GM23248 (cell line): ENCODE results near the gene CAMKK1. TPM values are rescaled to one million over a fixed set of nuclear protein-coding genes. Genes with fewer than 3 reads are reported as not detected.

ENCODE experiments used
- DNase-seq: peaks from one replicate; pipeline ENCODE4 v3.0.0-alpha.2; 2015
- H2AFZ ChIP-seq: fragments of 200-600 bp; sonication (generic); 2 replicates; pipeline ENCODE4 v1.6.1; 2016; ENCODE audit warnings: antibody characterized with exemption
- H3F3A ChIP-seq: fragments of 200-600 bp; sonication (generic); 2 replicates; pipeline ENCODE4 v1.6.1; 2016; ENCODE audit warnings: mild to moderate bottlenecking, antibody characterized with exemption, mixed run types; ENCODE audit not compliant: insufficient read depth
- H3K27ac ChIP-seq: fragments of 200-600 bp; sonication (generic); 2 replicates; pipeline ENCODE4 v1.5.1; 2016; ENCODE audit warnings: mild to moderate bottlenecking
- H3K27me3 ChIP-seq: fragments of 200-600 bp; sonication (generic); replicated peaks from 2 replicates; pipeline ENCODE4 v1.6.1; 2016; ENCODE audit warnings: mild to moderate bottlenecking; ENCODE audit not compliant: insufficient read depth
- H3K36me3 ChIP-seq: fragments of 200-600 bp; sonication (generic); 2 replicates; pipeline ENCODE4 v1.6.1; 2016; ENCODE audit warnings: low read depth, mild to moderate bottlenecking
- H3K4me1 ChIP-seq: fragments of 200-600 bp; sonication (generic); 2 replicates; pipeline ENCODE4 v1.6.1; 2016; ENCODE audit warnings: mild to moderate bottlenecking; ENCODE audit not compliant: insufficient read depth
- H3K4me2 ChIP-seq: fragments of 200-600 bp; sonication (generic); one replicate; pipeline ENCODE4 v1.6.1; 2016; ENCODE audit warnings: mild to moderate bottlenecking; ENCODE audit not compliant: unreplicated experiment
- H3K4me3 ChIP-seq: fragments of 200-600 bp; sonication (generic); 2 replicates; pipeline ENCODE4 v1.5.1; 2016; ENCODE audit warnings: mild to moderate bottlenecking
- H3K79me2 ChIP-seq: fragments of 200-600 bp; sonication (generic); 2 replicates; pipeline ENCODE4 v1.6.1; 2016; ENCODE audit warnings: mild to moderate bottlenecking; ENCODE audit not compliant: insufficient read depth
- H3K9ac ChIP-seq: fragments of 200-600 bp; sonication (generic); 2 replicates; pipeline ENCODE4 v1.6.1; 2016; ENCODE audit warnings: mild to moderate bottlenecking
- H3K9me2 ChIP-seq: fragments of 200-600 bp; sonication (generic); 2 replicates; pipeline ENCODE4 v1.6.1; 2016; ENCODE audit warnings: mixed run types, mild to moderate bottlenecking, moderate library complexity; ENCODE audit not compliant: insufficient read depth
- H3K9me3 ChIP-seq: fragments of 200-600 bp; sonication (generic); one replicate; pipeline ENCODE4 v1.6.1; 2017; ENCODE audit warnings: low read depth
- H4K20me1 ChIP-seq: fragments of 200-600 bp; sonication (generic); 2 replicates; pipeline ENCODE4 v1.6.0; 2016; ENCODE audit not compliant: insufficient read depth
- EZH2 ChIP-seq: fragments of 200-600 bp; sonication (generic); IDR thresholded peaks from 2 replicates; pipeline ENCODE4 v1.6.1; 2018; ENCODE audit warnings: antibody characterized with exemption, mild to moderate bottlenecking; ENCODE audit not compliant: insufficient read depth, poor library complexity, severe bottlenecking
- EZH2phosphoT487 ChIP-seq: fragments of 200-600 bp; sonication (generic); IDR thresholded peaks from 2 replicates; pipeline ENCODE4 v1.6.1; 2018; ENCODE audit warnings: antibody characterized with exemption, moderate library complexity, mild to moderate bottlenecking, low read depth; ENCODE audit not compliant: insufficient read depth
- WGBS, 2 experiments: methylation state at CpG; one replicate each; pipeline ENCODE4 v1.1.6; 2015 to 2017; ENCODE audit warnings: low lambda C conversion rate in 2 of 2, low coverage in 1 of 2; ENCODE audit errors: missing lambda C conversion rate in 2 of 2; 5-methylcytosine and 5-hydroxymethylcytosine counted together
- in situ Hi-C: fragments of 300-500 bp; cut with MboI; formaldehyde crosslinking; loops from 2 replicates; pipeline ENCODE4 v1.15.0; 2020
- polyA plus RNA-seq: library from polyadenylated mRNA; unstranded; fragments of >200 nt; fragmentation: Nextera tagmentation; extraction: Ambion mirVana; gene quantifications from 2 replicates; pipeline ENCODE4 v1.2.1, GENCODE V29; 2016
- total RNA-seq: library from RNA; depleted of rRNA; stranded (reverse); fragments of >200 nt; shearing (Covaris generic); gene quantifications from 2 replicates; pipeline ENCODE4 v1.2.3, GENCODE V29; 2014

Gene CAMKK1
- total and polyA plus RNA-seq, 2 experiments from 2014 or later = 4.0 to 4.5 TPM

- H3K27me3 ChIP-seq = no peaks in the 10 kb centered on the region
- in situ Hi-C loops = loop anchor here (10.0 kb wide), 1 partner anchor 86 kb away; no protein-coding TSS in a partner anchor
- no peaks in the 10 kb centered on the region for H3K79me2 ChIP-seq
- no peak overlapping the region for H3K4me3 ChIP-seq
- DNase-seq = no peak
- H2AFZ ChIP-seq = no peak overlapping the region
- H3K27ac ChIP-seq = no peak overlapping the region
- H3K4me1 ChIP-seq = no peaks in the 10 kb centered on the region
- TF ChIP-seq EZH2 (no peak), EZH2phosphoT487 (no peak)
- H3K9me2 ChIP-seq = no peaks in the 10 kb centered on the region
- no peak overlapping the region for H3K4me2 ChIP-seq
- H3K9me3 ChIP-seq = no peaks in the 10 kb centered on the region
- no peaks in the 10 kb centered on the region for H4K20me1 ChIP-seq
- H3K9ac ChIP-seq = no peak overlapping the region
- 86 to 87% methylated on average over 14 to 19 of the region's 22 CpGs for WGBS, 2 experiments
- H3K36me3 ChIP-seq = no peaks in the 10 kb centered on the region
- no peaks in the 10 kb centered on the region for H3F3A ChIP-seq
Measured at GRCh38 chr17:3919123-3919624, 26.3 kb upstream of the CAMKK1 start.

GRCh38 chr17:3918372-3919122 is 25.7 kb upstream of the CAMKK1 start:
- H3K9me3 ChIP-seq = no peaks in the 10 kb centered on the region
- no peak overlapping the region for H2AFZ ChIP-seq
- in situ Hi-C loops = loop anchor here (10.0 kb wide), 1 partner anchor 86 kb away; no protein-coding TSS in a partner anchor
- TF ChIP-seq EZH2phosphoT487 (no peak), EZH2 (no peak)
- H3K4me2 ChIP-seq = no peak overlapping the region
- H3K27me3 ChIP-seq = no peaks in the 10 kb centered on the region
- no peaks in the 10 kb centered on the region for H3K4me1 ChIP-seq
- H3K27ac ChIP-seq = no peak overlapping the region
- H4K20me1 ChIP-seq = no peaks in the 10 kb centered on the region
- H3F3A ChIP-seq = no peaks in the 10 kb centered on the region
- DNase-seq = no peak
- H3K36me3 ChIP-seq = no peaks in the 10 kb centered on the region
- H3K9ac ChIP-seq = no peak overlapping the region
- no peak overlapping the region for H3K4me3 ChIP-seq
- 72 to 73% methylated on average over 6 to 8 of the region's 8 CpGs for WGBS, 2 experiments
- no peaks in the 10 kb centered on the region for H3K79me2 ChIP-seq
- no peaks in the 10 kb centered on the region for H3K9me2 ChIP-seq

- DNase-seq = no peak
- no peak for TF ChIP-seq EZH2
- no peak overlapping the region for H3K4me2 ChIP-seq
- no peaks in the 10 kb centered on the region for H3K27me3 ChIP-seq
- no peak overlapping the region for H3K27ac ChIP-seq
- H3K9me2 ChIP-seq = no peaks in the 10 kb centered on the region
- H4K20me1 ChIP-seq = no peaks in the 10 kb centered on the region
- WGBS, 2 experiments = 66 to 72% methylated on average over 11 of the region's 11 CpGs
- H3K4me3 ChIP-seq = no peak overlapping the region
- H3K4me1 ChIP-seq = no peaks in the 10 kb centered on the region
- no peaks in the 10 kb centered on the region for H3K36me3 ChIP-seq
- H3K9me3 ChIP-seq = no peaks in the 10 kb centered on the region
- no peaks in the 10 kb centered on the region for H3K79me2 ChIP-seq
- no peaks in the 10 kb centered on the region for H3F3A ChIP-seq
- H2AFZ ChIP-seq = no peak overlapping the region
- in situ Hi-C loops = loop anchor here (10.0 kb wide), 1 partner anchor 87 kb away; no protein-coding TSS in a partner anchor
- no peak overlapping the region for H3K9ac ChIP-seq
Measured at GRCh38 chr17:3917391-3917931, 24.6 kb upstream of the CAMKK1 start.

GRCh38 chr17:3916825-3917224 is 24.0 kb upstream of the CAMKK1 start:
- H4K20me1 ChIP-seq = no peaks in the 10 kb centered on the region
- TF ChIP-seq EZH2 = no peak
- no peak for TF ChIP-seq EZH2phosphoT487
- no peaks in the 10 kb centered on the region for H3K9me3 ChIP-seq
- H3K4me3 ChIP-seq = no peak overlapping the region
- H3K4me1 ChIP-seq = no peaks in the 10 kb centered on the region
- H3K27ac ChIP-seq = no peak overlapping the region
- 79 to 88% methylated on average over 10 of the region's 10 CpGs for WGBS, 2 experiments
- no peak overlapping the region for H3K4me2 ChIP-seq
- no peaks in the 10 kb centered on the region for H3F3A ChIP-seq
- no peak overlapping the region for H2AFZ ChIP-seq
- no peaks in the 10 kb centered on the region for H3K36me3 ChIP-seq
- in situ Hi-C loops = loop anchor here (10.0 kb wide), 1 partner anchor 88 kb away; no protein-coding TSS in a partner anchor
- H3K79me2 ChIP-seq = no peaks in the 10 kb centered on the region
- no peaks in the 10 kb centered on the region for H3K27me3 ChIP-seq
- H3K9ac ChIP-seq = no peak overlapping the region
- no peaks in the 10 kb centered on the region for H3K9me2 ChIP-seq
- no peak for DNase-seq
